Ovary (tissue), 3 donors: Measurements from ENCODE around the gene ANGPT4.

Experiments
- CTCF ChIP-seq, 3 donors: fragments of 450-650 bp in 2 of 3; fragments of 200-600 bp in 1 of 3; IDR thresholded peaks; one replicate each; pipeline versions ENCODE4 v1.5.1 to v1.8.0; 2016 to 2022; ENCODE audit warnings: antibody characterized with exemption in 3 of 3, mild to moderate bottlenecking in 1 of 3
- EP300 ChIP-seq: sonication (generic); formaldehyde crosslinking; IDR thresholded peaks from one replicate; pipeline ENCODE4 v1.6.1; 2017; ENCODE audit warnings: antibody characterized with exemption
- POLR2A ChIP-seq: fragments of 450-650 bp; IDR thresholded peaks from one replicate; pipeline ENCODE4 v1.6.1; 2017; ENCODE audit warnings: antibody characterized with exemption, mild to moderate bottlenecking, moderate library complexity
- donor health status: DM: no; HTN: no; CAD: no.

DNA sequence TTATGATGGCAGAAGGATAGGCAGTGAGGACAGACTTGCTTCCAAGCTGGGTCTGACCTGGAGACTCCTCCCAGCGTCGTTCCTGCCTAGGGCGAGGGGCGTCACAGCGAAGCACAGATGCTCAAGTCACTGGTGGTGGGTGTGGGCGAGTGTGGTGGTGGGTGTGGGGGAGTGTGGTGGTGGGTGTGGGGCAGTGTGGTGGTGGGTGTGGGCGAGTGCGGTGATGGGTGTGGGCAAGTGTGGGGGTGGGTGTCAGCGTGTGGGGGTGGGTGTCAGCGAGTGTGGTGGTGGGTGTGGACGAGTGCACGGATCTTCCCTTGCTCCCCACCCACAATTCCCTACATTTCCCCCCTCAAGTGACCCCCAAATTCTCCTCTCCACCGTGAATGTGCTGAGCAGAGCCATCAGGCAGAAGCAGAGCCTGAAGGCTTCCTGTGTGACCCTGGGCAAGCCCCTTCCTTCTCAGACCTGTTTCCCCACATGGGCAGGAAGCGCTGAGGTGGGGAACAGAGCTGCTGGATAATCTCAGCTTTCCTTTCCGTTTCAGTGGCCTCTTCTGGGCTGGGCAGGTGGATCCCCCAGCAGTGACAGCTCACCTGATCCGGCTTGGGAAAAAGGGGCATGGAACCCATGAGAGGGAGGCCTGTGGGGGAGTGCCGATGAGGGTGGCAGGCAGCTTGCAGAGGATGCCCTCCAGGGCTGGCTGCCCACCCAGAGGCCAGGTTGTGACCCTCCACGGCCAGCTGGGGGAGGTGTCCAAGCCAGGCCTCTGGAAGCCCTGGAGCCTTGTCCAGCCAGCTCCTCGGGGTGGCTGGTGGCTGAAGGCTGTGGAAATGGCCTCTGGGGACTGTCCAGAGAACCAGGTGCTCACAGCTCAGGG is 43.0 kb upstream of the ANGPT4 start:
- TF ChIP-seq CTCF (IDR thresholded peaks at IDR 0.05) = no peak
- TF ChIP-seq POLR2A = no peak
- no peak for TF ChIP-seq EP300
